ENCODE results near the gene CPTP. TPM values are rescaled to one million over a fixed set of nuclear protein-coding genes. Genes with fewer than 3 reads are reported as not detected.

Gene CPTP
- polyA plus RNA-seq, 1 donor = 10.8 TPM

DNA sequence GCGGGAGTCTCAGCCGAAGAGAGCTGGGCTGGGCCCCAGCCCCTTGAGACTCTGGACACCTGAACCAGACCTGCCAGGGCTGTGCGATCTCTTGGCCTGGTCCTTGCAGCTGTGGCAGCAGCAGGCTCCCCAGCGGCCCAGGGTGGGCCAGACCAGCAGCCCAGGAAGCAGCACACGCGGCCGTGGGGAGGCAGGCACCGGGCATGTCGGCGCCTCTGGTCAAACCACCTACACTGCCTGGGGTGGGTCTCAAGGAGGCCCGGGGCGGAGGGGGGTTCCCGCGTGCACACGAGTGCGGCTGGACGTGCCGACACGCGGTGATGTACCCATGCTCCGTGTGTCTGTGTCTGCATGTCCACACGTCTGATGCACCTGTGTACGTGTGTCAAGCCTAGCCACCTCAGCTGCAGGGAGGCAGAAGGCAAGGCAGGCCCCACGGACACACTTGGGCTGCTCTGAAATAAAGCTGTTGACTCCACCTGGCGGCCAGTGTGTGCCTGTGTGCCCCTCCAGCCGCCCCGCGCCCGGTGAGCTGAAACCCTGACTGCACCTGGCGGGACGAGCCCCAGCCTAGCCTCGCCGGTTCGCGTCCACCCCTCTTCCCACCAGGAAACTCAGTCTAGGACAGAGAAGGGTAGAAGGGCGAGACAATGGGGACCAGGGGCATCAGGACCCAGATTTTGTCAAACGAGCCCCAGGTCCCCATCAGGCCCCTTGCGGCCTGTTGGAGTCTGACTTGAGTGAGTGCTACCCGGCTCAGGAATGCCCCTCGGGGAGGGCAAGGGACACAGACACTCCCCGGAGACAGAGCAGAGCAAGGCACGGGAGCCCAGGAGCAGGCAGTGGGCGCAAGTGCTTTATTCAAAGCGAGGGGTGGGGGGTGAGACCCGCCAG is 32.8 kb upstream of the CPTP start:
- peak; percentile 74 for DNase-seq

DNA sequence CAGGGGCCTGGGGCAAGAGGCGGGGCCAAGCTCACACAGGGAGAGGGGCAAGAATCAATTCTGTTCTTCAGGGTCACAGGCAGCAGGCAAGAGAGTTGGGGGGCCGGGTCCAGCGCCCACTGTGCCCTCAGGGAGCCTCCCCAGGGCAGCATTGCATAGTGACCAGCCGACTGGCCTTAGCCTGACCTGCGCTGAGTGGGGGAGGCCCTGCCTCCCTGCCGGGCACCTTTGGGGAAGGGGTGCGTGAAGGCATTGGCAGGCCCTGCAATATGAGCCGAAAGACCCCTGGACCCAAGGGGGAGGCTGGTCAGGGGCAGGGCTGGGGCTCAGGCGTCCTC is 32.2 kb upstream of the CPTP start:
- no peak for DNase-seq

DNA sequence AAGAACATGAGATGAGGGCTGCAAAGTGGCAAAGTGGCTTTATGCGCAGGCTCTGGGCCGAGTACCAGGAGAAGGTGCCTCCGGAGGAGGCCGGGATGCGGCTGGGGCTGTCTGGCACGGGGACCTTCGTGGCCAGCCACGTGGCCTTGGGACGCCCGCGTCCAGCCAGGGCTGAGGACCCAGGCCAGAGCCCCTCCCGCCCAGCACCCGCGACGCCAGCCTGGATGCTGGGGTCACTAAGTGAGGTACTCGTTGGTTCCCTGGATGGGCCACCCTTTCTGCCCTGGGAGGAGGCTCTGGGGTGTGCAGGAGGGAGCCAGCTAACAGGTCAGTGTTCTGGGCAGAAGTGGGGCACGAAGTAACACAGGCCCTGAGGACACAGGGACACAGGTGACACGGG is 31.8 kb upstream of the CPTP start:
- no peak for DNase-seq

DNA sequence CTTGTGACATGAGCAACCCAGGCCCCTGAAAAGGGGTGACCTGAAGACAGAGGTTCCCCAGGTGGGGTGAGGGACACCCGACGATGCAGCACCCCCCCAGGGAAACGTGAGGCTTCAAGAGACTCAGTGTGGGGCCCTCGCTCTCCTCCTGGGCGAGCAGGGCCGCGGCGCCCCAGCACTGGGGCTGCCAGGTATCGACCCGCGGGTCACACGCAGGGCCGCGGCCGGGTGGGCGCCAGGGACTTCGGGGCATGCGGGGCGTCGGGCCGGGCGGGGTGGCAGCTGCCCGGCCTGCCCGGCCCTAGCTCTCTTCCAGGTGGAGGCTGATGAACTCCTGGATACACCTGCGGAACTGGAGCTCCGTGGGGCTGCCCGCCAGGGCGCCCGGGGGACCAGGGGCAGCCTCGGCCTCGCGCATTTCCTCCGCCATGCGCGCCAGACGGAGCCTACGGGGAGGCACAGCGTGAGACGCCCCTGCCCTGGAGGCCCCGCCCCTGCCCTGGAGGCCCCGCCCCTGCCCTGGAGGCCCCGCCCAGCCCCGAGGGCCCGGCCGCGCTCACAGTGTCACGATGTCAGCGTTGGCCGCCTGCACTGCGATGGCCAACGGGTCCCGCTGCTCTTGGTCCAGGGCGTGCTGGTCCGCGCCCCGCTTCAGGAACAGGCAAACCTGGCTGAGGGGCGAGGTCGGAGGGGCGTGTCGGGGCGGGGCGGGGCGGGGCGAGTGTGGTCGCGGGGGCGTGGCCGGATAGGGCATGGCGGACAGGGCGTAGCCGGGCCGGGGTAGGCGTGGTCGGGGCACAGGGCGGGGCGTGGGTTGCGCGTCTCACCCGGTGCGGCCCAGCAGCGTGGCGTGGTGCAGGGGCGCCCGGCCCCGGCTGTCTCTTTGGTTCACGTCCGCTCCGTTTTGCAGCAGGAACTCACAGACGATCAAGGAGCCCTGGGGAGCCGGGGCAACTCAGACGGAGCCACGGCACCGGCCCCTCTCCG is 31.0 kb upstream of the CPTP start:
- DNase-seq = no peak

DNA sequence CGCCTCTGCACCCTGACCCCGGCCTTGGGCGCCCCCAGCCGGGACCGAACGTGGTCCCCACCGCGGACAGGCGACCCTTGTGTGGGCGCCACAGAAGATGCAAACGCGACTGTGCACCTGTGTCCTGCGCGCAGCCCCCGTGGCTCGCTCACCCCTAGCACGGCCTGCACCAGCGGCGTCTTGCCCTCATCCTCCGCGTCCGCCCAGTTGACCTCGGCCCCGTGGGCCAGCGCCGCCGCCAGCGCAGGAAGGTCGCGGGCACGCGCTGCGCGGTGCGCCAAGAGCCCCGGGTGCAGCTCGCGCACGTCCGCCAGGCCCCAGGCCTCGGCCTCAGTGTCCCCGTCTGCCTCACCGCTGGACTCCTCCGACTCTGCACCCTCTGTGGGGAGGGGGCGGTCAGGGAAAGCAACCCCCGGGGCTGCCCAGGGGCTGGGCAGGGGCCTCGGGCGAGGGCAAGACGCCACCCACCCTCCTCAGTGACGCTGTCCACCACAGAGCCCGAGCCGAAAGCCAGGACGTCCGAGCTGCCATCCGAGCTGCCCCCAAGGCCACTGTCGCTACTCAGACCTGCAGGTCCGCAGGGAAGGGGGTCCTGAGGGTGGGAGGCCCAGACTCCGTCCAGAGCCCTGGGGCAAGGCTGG is 30.2 kb upstream of the CPTP start:
- DNase-seq = no peak

DNA sequence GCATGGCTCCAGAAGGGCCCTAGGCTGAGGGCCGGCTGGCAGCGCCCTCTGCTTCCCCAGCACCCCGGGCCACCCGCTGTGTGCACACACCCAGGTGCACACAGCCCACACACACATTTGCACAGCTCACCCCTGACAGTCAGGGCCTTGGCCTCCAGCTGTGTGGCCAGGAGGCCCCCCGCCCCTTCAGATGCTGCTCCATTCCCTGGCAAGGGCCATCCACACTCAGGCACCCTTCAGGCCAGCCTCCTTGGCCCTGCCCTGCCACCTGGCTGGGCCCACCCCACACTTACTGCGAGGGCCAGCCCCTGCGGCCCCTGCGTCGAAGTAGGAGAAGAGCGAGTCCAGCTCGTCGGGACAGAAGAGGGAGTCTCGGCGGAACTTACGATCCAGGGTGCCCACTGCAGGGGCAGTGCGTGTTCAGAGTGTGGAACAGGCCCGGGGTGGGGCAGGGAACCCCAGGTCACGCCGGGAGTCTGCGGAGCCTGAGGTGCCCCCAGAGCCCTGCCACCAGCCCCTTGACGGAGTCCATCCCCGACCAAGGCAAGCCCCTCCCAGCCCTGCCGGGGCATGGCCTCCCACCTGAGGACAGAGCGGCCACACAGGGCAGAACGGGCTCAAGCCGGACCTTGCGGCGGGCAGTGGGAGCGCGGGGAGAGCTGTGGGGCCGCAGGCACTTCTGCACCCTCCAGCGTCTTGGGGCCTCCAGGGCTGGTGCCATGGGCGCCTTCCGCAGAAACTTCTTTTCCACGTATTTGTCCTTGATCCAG is 29.3 kb upstream of the CPTP start:
- no peak for DNase-seq

DNA sequence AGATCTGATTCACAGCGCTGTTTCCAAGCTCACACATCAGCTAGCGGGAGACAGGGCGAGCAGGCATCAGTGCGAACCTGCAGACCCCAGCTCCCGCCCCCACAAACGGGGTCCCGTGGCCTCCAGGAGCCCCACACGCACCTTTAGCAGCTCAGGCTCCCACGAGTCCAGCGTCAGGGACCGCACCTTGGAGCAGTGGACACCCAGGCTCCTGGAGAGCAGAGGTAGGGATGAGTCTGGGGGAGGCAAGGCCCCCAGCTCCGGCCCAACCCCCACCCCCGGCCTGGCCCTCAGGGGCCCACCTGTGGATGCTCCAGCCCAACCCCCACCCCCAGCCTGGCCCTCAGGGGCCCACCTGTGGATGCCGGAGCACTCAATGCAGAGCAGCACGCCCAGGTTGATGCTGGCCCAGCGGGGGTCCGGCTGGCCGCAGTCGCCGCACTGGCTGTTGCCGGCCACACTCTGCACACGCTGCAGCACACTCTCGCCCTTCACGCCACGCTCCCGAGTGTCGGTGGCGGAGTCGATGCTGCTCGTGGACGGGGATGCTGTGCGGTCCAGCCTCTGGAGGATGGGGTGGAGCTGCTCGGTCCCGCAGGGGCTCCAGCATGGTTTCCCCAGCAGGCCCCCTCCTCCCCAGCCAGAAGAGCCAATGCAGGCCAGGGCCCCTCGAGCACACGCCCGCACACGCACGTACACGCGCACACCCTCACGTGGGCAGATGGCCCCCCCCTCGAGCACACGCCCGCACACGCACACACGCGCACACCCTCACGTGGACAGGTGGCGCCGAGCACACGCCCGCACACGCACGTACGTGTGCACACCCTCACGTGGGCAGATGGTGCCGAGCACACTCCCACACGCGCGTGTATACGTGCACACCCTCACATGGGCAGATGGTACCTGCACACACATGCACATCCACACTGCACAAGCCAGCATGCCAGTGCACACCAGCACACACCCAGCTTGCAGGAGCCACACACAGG is 28.2 kb upstream of the CPTP start:
- no peak for DNase-seq

DNA sequence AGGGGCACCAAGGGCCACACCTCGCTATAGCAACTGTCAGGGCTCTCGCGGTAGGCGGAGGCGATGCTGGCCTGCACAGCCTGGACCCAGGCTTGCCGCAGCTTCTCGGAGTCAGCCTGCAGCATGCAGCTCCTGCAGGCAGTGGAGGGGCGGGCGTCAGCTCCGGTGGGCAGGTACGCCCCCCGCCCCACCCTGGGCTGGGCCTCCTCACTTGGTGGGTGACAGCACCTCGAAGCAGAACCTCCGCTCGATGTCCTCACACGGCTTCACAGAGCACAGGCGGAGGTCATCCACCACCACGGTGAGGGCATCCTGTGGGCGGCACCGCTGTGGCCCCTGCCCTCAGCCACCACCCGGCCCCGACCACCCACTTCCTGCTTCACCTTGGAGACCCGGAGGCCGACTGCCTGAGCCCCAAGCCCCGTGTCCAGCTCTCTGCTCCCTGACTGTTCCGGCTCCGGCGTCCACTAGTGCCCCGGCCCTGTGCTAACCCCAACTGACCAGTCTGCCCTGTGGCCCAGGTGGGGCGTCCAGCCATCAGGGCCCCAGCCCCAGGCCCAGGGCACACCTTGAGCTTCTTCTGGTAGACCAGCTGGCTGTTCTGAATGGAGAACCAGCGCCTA is 26.7 kb upstream of the CPTP start:
- no peak for DNase-seq

DNA sequence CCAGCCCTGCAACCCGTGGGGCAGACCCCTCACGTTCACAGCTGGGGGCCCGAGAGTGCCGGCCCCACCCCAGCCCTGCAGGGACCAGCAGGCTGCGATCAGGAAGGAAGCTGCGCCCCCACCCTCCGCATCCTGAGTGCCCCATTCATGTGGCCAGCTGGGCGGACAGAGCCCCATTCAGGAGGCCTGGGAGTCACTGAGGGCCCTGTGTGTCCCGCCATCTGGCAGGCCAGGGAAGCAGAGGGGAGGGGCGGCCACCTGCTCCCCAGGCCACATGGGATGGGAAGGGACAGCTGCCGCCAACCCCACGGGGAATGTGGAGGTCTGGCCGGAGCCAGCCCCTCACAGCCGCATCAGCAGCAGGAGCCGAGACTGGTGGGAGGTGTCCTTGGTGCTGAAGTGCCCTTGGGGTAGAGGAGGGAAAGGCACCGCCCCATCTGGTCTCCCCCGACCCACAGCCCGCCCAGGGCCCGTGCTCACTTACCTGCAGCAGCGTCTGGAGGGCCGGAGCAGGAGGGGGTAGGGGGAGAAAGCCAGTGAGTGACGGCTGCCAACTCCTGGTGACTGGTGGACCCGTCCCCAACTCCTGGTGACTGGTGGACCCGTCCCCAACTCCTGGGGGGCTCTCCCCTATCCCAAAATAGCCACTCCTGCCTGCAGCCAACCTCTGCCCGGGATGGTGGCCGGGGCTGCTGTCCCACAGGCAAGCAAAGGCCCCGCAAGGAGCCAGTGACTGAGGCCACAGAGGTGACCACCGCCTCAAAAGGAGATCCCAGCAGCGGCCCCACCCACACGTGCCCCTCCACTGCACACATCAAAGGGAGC is 25.5 kb upstream of the CPTP start:
- DNase-seq = no peak

DNA sequence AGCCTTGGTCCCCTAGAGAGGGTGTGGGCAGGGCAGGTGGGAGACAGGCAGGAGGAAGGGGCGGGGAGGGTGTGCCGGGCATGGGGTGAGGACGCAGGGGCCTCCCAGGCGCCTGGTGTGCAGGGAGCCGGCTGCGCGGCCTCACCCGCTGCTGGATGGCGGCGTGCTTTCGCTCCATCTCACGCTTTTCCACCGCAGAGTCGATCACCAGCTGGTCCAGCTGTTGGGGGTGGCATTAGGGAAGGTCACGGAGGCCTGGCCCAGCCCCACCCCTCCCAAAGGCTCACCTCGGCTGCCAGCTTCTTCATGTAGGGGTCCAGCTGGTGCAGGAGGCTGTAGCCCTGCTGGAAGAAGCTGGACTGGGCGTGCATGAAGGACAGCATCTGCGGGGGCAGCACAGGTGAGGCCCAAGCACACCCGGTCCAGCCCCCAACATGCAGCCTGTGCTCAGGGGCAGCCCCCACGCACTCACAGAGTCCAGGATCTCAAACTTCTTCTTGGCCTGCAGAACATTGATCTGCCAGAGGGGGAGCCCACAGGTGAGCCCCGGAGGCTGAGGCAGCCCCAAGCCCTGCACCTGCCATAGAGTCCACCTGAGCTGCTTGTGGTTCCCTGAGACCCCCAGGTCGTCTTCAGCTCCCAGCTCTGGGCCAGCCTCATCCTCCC is 24.8 kb upstream of the CPTP start:
- DNase-seq = no peak

DNA sequence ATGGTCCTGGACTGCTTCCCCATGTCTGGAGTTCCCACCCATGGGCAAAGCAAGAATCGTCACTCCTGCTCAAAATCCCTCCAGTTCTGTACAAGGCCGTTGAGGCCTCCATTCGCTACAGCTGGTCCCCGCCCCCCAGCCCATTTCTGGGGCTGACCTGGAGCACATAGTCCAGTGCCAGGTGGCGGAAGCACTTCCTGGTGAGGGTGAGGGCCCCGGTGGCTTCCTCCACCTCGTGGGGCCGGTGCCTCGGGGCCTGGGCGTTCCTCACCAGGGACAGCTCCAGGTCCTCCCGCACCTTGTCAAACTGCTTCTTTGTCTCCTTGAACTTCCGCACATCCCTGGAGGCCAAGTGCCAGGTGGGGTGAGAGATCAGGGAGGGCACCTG is 24.3 kb upstream of the CPTP start:
- DNase-seq = no peak

DNA sequence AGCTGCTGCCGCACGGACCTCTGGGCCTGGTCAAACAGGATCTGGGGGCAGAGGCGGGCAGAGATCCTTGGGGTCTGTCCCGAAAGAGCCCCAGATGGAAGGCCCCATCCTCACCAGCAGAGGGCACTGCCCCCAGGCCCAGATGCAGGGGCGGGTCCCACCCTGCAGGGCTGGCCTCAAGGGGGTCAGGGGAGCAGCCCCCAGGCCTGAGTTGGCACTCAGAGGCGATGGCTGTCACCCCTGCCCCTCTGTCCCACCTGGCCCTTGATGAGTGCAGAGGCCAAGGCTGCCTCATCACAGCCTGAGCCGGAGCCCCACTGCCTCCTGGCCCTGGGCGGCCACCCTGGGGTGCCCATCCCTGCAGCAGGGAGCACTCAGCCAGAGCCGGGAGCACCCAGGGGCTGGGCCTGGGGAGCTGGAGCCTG is 22.6 kb upstream of the CPTP start:
- no peak for DNase-seq

DNA sequence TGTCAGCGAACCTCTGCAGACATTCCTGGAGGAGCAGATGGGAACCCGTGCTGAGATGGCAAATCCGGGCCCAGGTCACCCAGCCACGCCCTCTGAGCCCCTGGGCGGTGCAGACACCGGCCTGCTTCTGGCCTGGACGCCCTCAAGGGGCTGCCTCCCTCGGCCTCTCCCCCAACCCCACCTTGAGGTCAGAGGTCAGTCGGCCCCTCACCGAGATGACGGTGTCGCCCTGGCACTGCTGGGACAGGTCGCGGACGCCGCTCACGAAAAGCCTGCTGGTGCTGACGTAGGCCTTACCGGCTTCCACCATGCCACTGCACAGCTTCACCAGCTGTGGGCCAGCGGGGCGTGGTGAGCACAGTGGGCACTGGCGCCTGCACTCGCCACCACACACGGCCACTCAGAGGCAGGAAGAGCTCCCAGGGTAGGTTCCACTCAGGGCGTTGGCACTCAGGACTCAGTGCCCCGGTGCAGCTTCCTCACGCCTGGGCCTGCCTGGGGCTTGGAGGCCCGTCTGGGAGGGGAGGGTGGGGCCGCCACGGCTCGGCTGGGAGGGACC is 21.6 kb upstream of the CPTP start:
- DNase-seq = no peak

DNA sequence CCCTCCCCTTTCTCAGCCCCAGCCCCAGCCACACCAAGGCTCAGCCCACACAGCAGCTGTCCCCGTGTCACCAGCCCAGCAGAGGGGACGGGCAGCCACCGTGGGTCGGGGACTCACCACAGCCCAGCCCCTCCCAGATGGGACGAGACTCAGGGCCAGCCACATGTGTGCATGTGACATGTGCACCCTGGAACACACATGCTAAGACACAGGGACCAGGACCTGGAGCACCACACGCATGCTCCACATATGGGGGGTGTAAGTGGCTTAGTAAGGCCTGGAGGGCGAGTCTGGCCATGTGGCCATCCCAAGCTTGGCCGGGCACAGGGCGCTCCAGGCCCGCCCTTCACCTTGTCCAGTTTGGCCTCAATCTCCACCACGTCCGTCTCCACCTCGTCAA is 20.9 kb upstream of the CPTP start:
- DNase-seq = no peak

DNA sequence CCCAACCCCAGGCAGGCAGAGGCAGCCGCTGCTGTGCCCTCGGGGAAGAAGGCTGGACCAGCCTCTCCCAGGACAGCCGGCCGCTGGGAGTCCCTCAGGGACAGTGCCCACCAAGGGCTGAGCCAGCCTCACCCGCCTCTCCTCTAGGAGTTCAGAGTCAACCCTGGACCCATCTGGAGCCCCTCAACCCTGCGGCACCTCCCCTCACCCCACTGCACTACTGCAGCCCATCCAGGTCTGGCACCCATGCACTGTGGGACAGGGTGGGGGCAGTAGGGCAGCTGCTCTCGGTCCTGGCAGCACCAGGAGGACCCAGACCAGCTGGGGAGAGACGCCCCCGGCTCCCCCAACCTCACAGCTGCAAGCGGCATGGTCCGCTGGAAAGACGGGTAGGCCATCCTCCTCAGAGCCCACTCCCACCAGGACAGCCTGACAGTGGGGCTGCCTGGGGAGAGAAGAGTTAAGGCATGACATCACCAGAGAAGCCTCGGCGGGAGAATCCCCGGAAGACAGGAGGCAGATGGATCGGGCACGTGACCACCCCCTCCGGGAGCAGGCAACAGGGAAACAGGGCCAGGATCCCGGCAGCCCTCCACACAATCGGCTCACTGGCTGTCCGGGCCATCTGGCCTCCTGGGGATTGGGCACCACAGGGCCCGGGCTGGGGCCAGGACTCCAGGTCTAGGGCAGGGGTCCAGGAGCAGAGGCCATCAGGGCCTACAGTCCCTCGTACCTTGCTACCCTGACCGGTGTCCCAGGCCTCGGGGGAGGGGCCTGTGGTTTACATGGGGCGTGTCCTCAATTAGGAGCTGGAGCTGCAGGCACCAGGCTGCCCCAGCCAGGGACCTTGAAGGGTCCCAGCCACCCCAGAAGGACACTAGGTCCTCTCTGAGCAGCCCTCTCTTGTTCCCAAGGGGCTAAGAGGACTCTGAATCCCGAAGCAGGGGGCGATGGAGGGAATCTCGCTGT is 20.0 kb upstream of the CPTP start:
- DNase-seq = peak; percentile 53

DNA sequence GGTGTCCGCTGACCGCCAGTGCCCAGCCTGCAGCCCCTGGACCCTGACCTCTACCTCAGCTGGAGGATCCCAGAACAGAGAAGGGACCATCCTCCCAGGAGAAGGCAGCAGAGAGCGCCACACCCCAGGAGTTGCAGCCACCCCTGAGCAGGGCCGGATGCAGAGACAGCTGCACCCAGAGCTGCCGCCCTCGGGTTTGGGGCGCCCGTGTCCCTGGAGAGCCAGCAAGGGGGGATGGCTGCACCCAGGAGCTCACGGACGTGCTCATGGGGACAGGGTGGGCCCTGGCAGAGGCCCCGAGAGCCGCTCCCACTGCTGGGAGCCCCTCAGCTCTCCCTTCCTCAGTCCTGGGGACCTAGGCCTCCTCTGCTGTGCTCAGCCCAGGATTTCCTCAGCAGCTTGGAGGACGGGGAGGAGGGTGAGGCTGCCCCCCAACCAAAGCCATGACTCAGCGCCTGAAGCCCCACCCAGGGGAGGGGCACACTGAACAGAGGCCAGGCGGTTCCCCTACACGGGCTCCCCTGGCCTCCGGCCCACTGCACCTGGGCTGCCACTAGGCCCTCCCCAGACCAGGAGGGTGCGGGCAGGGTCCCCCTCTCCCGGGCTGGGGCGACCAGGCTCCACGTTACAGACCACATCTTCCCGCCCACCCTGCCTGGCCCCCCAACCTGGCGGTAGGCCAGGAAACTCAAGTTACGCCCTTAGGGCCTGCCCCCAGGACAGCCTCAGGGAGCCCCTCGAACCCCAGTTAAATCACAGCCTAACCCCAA is 19.1 kb upstream of the CPTP start:
- no peak for DNase-seq
